HEK293T (cell line): ENCODE data around the gene MYBPC2.

Experiments used
- BHLHE40 ChIP-seq: fragments of 450-650 bp; IDR thresholded peaks from 2 replicates; pipeline ENCODE4 v1.6.1; 2016; ENCODE audit warnings: mild to moderate bottlenecking, moderate library complexity, borderline replicate concordance
- CTBP1 ChIP-seq: fragments of 450-650 bp; IDR thresholded peaks from 2 replicates; pipeline ENCODE4 v1.6.1; 2016; ENCODE audit warnings: borderline replicate concordance
- FOXA1 ChIP-seq: fragments of 450-650 bp; IDR thresholded peaks from 2 replicates; pipeline ENCODE4 v1.6.1; 2016; ENCODE audit warnings: mild to moderate bottlenecking
- HDGF ChIP-seq: fragments of 450-650 bp; IDR thresholded peaks from 2 replicates; pipeline ENCODE4 v1.6.1; 2017; ENCODE audit warnings: antibody characterized with exemption, borderline replicate concordance
- LEF1 ChIP-seq: fragments of 450-650 bp; IDR thresholded peaks from 2 replicates; pipeline ENCODE4 v1.6.1; 2017; ENCODE audit warnings: mild to moderate bottlenecking, borderline replicate concordance
- PKNOX1 ChIP-seq: fragments of 450-650 bp; IDR thresholded peaks from 2 replicates; pipeline ENCODE4 v1.6.1; 2016
- SP1 ChIP-seq: fragments of 450-650 bp; IDR thresholded peaks from 2 replicates; pipeline ENCODE4 v1.6.1; 2017
- TARDBP ChIP-seq: fragments of 450-650 bp; IDR thresholded peaks from 2 replicates; pipeline ENCODE4 v1.6.1; 2016
- ZNF384 ChIP-seq: fragments of 450-650 bp; IDR thresholded peaks from 2 replicates; pipeline ENCODE4 v1.6.1; 2016

- no peak for TF ChIP-seq SP1
- no peak for TF ChIP-seq PKNOX1
- TF ChIP-seq LEF1 = no peak
- TF ChIP-seq BHLHE40 = no peak
- TF ChIP-seq TARDBP = no peak
- TF ChIP-seq FOXA1 = no peak
- no peak for TF ChIP-seq ZNF384
- TF ChIP-seq HDGF = no peak
- no peak for TF ChIP-seq CTBP1
These were observed 30.9 kb upstream of the MYBPC2 start for GRCh38 chr19:50401605-50402450.
